OCI-LY7 (cell line): ENCODE data around the gene STAT5A.

Source experiments
- EZH2phosphoT487 ChIP-seq: fragments of 200-600 bp; sonication (generic); IDR thresholded peaks from 2 replicates; pipeline ENCODE4 v1.6.1; 2018; ENCODE audit warnings: low read depth, borderline replicate concordance, mild to moderate bottlenecking, mixed run types, antibody characterized with exemption, low read length, moderate library complexity, mixed read lengths
- TF ChIP-seq, protein P1 (sequence below): fragments of 200-600 bp; sonication (generic); conservative IDR thresholded peaks from 2 replicates; pipeline ENCODE4 v1.5.1; 2014; ENCODE audit warnings: mild to moderate bottlenecking, antibody characterized with exemption, low read length, moderate library complexity, mixed read lengths

DNA sequence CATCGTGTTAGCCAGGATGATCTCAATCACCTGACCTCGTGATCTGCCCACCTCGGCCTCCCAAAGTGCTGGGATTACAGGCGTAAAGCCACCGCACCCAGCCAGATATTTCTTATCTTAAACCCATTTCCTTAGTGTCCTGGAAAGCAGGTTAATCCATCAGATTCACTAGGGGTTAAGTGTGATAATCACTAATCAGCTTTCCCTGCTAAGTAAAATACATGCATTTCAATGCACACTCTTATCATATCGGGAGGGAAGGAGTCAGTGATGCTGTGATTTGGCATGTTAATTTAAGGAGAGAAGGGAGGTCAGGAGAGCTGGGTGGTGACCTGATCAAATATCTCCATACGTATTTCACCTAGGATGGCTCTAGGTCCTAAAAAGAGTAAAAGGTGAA lies 70.8 kb downstream of the STAT5A start:
- TF ChIP-seq, protein P1, sequence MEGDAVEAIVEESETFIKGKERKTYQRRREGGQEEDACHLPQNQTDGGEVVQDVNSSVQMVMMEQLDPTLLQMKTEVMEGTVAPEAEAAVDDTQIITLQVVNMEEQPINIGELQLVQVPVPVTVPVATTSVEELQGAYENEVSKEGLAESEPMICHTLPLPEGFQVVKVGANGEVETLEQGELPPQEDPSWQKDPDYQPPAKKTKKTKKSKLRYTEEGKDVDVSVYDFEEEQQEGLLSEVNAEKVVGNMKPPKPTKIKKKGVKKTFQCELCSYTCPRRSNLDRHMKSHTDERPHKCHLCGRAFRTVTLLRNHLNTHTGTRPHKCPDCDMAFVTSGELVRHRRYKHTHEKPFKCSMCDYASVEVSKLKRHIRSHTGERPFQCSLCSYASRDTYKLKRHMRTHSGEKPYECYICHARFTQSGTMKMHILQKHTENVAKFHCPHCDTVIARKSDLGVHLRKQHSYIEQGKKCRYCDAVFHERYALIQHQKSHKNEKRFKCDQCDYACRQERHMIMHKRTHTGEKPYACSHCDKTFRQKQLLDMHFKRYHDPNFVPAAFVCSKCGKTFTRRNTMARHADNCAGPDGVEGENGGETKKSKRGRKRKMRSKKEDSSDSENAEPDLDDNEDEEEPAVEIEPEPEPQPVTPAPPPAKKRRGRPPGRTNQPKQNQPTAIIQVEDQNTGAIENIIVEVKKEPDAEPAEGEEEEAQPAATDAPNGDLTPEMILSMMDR = no peak
- no peak for TF ChIP-seq EZH2phosphoT487
